ENCODE data around the gene SMARCC2. TPM values are rescaled to one million over a fixed set of nuclear protein-coding genes. Genes with fewer than 3 reads are reported as not detected.

Gene SMARCC2
- polyA plus RNA-seq, 3 donors, result 22.2 to 63.7 (median 43.5) TPM

DNA sequence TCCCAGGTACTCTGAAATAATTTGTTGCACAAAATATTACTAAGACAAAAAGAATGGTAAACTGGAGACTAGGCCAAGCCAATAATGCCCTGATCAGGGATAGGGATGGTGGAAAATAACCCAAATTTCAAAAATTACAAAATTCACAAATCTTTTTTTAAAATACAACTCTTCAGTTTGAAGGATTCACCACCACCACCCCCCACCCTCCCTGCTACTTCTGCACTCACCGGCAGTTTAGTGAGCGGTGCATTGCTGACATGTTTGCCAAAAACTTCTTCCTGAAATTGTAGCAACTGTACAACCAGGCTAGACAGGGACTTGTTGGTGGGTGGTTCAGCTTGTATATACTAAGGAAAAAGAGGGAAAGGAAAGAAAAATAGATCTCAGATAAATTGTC is 2.3 kb downstream of the SMARCC2 start:
- H3K27ac ChIP-seq (ENCODE audit: low read depth in 1 of 2, low read length in 2 of 2), result peak overlapping the region in 1 of 2 donors; percentile 72

DNA sequence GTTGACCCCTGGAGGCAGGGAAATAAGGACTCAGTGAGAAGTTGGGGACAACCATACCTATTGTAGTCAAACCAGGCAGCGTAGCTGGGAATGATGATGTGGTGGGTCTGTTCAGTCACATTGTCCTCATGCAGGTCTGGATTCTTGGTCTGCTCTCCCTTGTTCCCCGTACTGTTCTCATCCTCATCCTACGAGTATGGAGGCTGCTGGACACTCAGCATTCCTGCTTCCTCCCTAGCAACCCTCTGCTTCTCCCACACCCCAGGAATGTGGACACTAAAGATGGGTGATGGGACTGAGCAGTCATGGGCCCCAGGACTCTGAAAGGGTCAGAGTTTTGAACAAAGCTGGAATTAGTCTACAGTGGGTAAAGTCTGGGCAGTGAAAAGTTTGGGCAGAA is 10.9 kb downstream of the SMARCC2 start:
- Histone ChIP-seq H3K9ac (ENCODE audit: insufficient read depth, low read length, poor library complexity, severe bottlenecking) (no peak overlapping the region), H3K79me2 (ENCODE audit: insufficient read depth, low read length) (peaks cover 5% of the 10 kb centered on the region), H3K9me3 (replicated peaks in 1 of 2; ENCODE audit: control insufficient read depth in 1 of 2, insufficient read depth in 1 of 2, low read length in 2 of 2) (no peaks in the 10 kb centered on the region), H3K4me2 (replicated peaks; ENCODE audit: extremely low read depth, low read length, poor library complexity, severe bottlenecking) (no peak overlapping the region), H4K20me1 (ENCODE audit: insufficient read depth, low read length) (no peaks in the 10 kb centered on the region), H3K27ac (ENCODE audit: low read depth in 1 of 2, low read length in 2 of 2) (no peak overlapping the region), H3K36me3 (replicated peaks in 1 of 2; ENCODE audit: control insufficient read depth in 1 of 2, insufficient read depth in 2 of 2, low read length in 2 of 2) (peaks cover 59 to 87% of the 10 kb centered on the region in 2 donors), H2AFZ (ENCODE audit: insufficient read depth, low read depth, low read length, poor library complexity, severe bottlenecking) (no peak overlapping the region), H3K4me3 (replicated peaks in 1 of 3; ENCODE audit: low read depth in 2 of 3, low read length in 3 of 3) (no peak overlapping the region), H3K4me1 (ENCODE audit: control insufficient read depth in 1 of 2, insufficient read depth in 2 of 2, low read length in 2 of 2) (peaks cover 13 to 14% of the 10 kb centered on the region in 2 donors), H3K27me3 (ENCODE audit: control insufficient read depth in 2 of 2, insufficient read depth in 2 of 2, low read length in 2 of 2) (no peaks in the 10 kb centered on the region)
- TF ChIP-seq, protein P1, sequence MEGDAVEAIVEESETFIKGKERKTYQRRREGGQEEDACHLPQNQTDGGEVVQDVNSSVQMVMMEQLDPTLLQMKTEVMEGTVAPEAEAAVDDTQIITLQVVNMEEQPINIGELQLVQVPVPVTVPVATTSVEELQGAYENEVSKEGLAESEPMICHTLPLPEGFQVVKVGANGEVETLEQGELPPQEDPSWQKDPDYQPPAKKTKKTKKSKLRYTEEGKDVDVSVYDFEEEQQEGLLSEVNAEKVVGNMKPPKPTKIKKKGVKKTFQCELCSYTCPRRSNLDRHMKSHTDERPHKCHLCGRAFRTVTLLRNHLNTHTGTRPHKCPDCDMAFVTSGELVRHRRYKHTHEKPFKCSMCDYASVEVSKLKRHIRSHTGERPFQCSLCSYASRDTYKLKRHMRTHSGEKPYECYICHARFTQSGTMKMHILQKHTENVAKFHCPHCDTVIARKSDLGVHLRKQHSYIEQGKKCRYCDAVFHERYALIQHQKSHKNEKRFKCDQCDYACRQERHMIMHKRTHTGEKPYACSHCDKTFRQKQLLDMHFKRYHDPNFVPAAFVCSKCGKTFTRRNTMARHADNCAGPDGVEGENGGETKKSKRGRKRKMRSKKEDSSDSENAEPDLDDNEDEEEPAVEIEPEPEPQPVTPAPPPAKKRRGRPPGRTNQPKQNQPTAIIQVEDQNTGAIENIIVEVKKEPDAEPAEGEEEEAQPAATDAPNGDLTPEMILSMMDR (IDR thresholded peaks at IDR 0.05), result no peak
- Mint-ChIP-seq H3K9me3 (no peaks in the 10 kb centered on the region), H3K4me1 (peaks cover 16% of the 10 kb centered on the region), H3K27ac (peak overlapping the region in 1 of 7 donors; percentile 15), H3K4me3 (no peak overlapping the region), H3K27me3 (ENCODE audit: low read depth in 3 of 3) (no peaks in the 10 kb centered on the region), H3K36me3 (peaks cover 75 to 84% of the 10 kb centered on the region in 2 donors)
- DNase-seq, result no peak
- intact Hi-C loops (cut with micrococcal nuclease), result no loop called here
- whole genome bisulfite sequencing (ENCODE audit: insufficient coverage), result 100% methylated on average over 1 of the region's 3 CpGs

More for the DNA sequence above, 2.3 kb downstream of the SMARCC2 start:
- Mint-ChIP-seq H3K27me3 (ENCODE audit: low read depth in 3 of 3) (no peaks in the 10 kb centered on the region), H3K9me3 (no peaks in the 10 kb centered on the region), H3K27ac (peak overlapping the region in 3 of 7 donors; percentile 8 to 88 (median 60)), H3K36me3 (peaks cover 27 to 35% of the 10 kb centered on the region in 2 donors), H3K4me3 (no peak overlapping the region), H3K4me1 (peaks cover 48% of the 10 kb centered on the region)
- Histone ChIP-seq H3K27me3 (ENCODE audit: control insufficient read depth in 2 of 2, insufficient read depth in 2 of 2, low read length in 2 of 2) (no peaks in the 10 kb centered on the region), H3K9ac (ENCODE audit: insufficient read depth, low read length, poor library complexity, severe bottlenecking) (no peak overlapping the region), H3K36me3 (replicated peaks in 1 of 2; ENCODE audit: control insufficient read depth in 1 of 2, insufficient read depth in 2 of 2, low read length in 2 of 2) (peaks cover 23 to 39% of the 10 kb centered on the region in 2 donors), H2AFZ (ENCODE audit: insufficient read depth, low read depth, low read length, poor library complexity, severe bottlenecking) (no peak overlapping the region), H3K79me2 (ENCODE audit: insufficient read depth, low read length) (peaks cover 53% of the 10 kb centered on the region), H3K4me1 (ENCODE audit: control insufficient read depth in 1 of 2, insufficient read depth in 2 of 2, low read length in 2 of 2) (peaks cover 41 to 47% of the 10 kb centered on the region in 2 donors), H3K4me3 (replicated peaks in 1 of 3; ENCODE audit: low read depth in 2 of 3, low read length in 3 of 3) (peak overlapping the region in 1 of 3 experiments; percentile 83), H3K4me2 (replicated peaks; ENCODE audit: extremely low read depth, low read length, poor library complexity, severe bottlenecking) (peak overlapping the region; percentile 96), H3K9me3 (replicated peaks in 1 of 2; ENCODE audit: control insufficient read depth in 1 of 2, insufficient read depth in 1 of 2, low read length in 2 of 2) (no peaks in the 10 kb centered on the region), H4K20me1 (ENCODE audit: insufficient read depth, low read length) (peaks cover 9% of the 10 kb centered on the region)
- no CpG with 5 or more reads among the region's 2 CpGs for WGBS (ENCODE audit: insufficient coverage)
- intact Hi-C loops (cut with micrococcal nuclease), result loop anchor here (5.0 kb wide), 2 partner anchors 35 to 65 kb away; partner anchors contain the start of genes NABP2 (in 1 of the 2) and RNF41 (in 1 of the 2)
- DNase-seq, result no peak
- TF ChIP-seq, protein P1 (IDR thresholded peaks at IDR 0.05), result no peak

All from CD14-positive monocyte (primary cell).